Activated T-helper 1 cell treated with anti-CD3 and anti-CD28 coated beads, Interleukin-12 subunit alpha, Interleukin-12 subunit beta, Interleukin-2, Interleukin-4 antibody, amounts not matched to agents 30 ng/mL and 10 ng/mL and 1 ng/mL, durations not matched to agents 14 hours and 24 hours and 36 hours (primary cell): Measurements from ENCODE around the gene NPAS3. TPM values are rescaled to one million over a fixed set of nuclear protein-coding genes. Genes with fewer than 3 reads are reported as not detected.

Experiments used
- DNase-seq: peaks from one replicate; pipeline ENCODE4 v3.0.0; 2021; ENCODE audit warnings: low spot score
- H3K27ac Mint-ChIP-seq: one replicate; pipeline ENCODE4 v1.8.0; 2021; ENCODE audit warnings: mild to moderate bottlenecking, mixed read lengths
- H3K27me3 Mint-ChIP-seq: one replicate; pipeline ENCODE4 v1.8.0; 2022; ENCODE audit warnings: mild to moderate bottlenecking, moderate library complexity, mixed read lengths; ENCODE audit not compliant: insufficient read depth
- H3K36me3 Mint-ChIP-seq: one replicate; pipeline ENCODE4 v1.8.0; 2021; ENCODE audit warnings: low read depth, mixed read lengths
- H3K4me1 Mint-ChIP-seq: one replicate; pipeline ENCODE4 v1.8.0; 2021; ENCODE audit warnings: low read depth, mixed read lengths
- H3K4me3 Mint-ChIP-seq: one replicate; pipeline ENCODE4 v1.8.0; 2021; ENCODE audit warnings: mild to moderate bottlenecking, moderate library complexity, mixed read lengths
- H3K9me3 Mint-ChIP-seq: one replicate; pipeline ENCODE4 v1.8.0; 2021; ENCODE audit warnings: mixed read lengths
- intact Hi-C: fragments of 100-400 bp; cut with micrococcal nuclease; formaldehyde crosslinking; loops from one replicate; pipeline ENCODE4 v1.15.1; 2024
- total RNA-seq: library from RNA; stranded (reverse); gene quantifications from 2 replicates; pipeline ENCODE4 v1.2.3, GENCODE V29; 2022

NPAS3 gene
- total RNA-seq, 1 donor from 2014 or later = not detected

- Mint-ChIP-seq H3K9me3 (no peaks in the 10 kb centered on the region), H3K4me1 (no peaks in the 10 kb centered on the region), H3K27me3 (no peaks in the 10 kb centered on the region), H3K4me3 (no peak overlapping the region), H3K36me3 (no peaks in the 10 kb centered on the region), H3K27ac (no peak overlapping the region)
- intact Hi-C loops = no loop called here
- DNase-seq = no peak
These were observed 642.2 kb downstream of the NPAS3 start for GRCh38 chr14:33580841-33581240.

DNA sequence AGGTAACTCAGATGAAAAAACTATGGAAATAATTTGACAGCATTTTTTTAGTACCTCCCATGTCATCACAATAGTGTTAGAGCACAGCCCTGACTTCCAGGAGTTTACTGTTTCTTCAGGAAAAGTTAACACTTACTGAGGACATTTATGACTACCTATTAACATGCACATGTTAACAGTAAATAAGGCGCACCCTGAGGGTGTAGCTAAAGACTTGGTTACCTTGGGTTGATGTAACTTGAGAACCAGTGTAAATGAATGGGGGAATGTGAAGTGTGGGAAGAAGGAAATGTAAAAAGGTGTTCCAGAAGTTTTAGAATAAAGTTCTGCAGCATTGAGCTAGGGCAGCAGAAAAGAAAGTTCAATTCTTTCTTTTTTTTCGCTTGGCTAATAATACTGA lies 646.0 kb downstream of the NPAS3 start:
- intact Hi-C loops = no loop called here
- H3K27me3 Mint-ChIP-seq = no peaks in the 10 kb centered on the region
- H3K4me3 Mint-ChIP-seq = no peak overlapping the region
- no peak for DNase-seq
- no peak overlapping the region for H3K27ac Mint-ChIP-seq
- no peaks in the 10 kb centered on the region for H3K9me3 Mint-ChIP-seq
- no peaks in the 10 kb centered on the region for H3K4me1 Mint-ChIP-seq
- H3K36me3 Mint-ChIP-seq = no peaks in the 10 kb centered on the region

GRCh38 chr14:33586806-33587205 lies 648.1 kb downstream of the NPAS3 start:
- no peaks in the 10 kb centered on the region for H3K9me3 Mint-ChIP-seq
- no peaks in the 10 kb centered on the region for H3K36me3 Mint-ChIP-seq
- no peak for DNase-seq
- no peak overlapping the region for H3K4me3 Mint-ChIP-seq
- no peaks in the 10 kb centered on the region for H3K27me3 Mint-ChIP-seq
- H3K4me1 Mint-ChIP-seq = no peaks in the 10 kb centered on the region
- intact Hi-C loops = no loop called here
- H3K27ac Mint-ChIP-seq = no peak overlapping the region

GRCh38 chr14:33587791-33588190 lies 649.1 kb downstream of the NPAS3 start:
- H3K27me3 Mint-ChIP-seq = no peaks in the 10 kb centered on the region
- H3K36me3 Mint-ChIP-seq = no peaks in the 10 kb centered on the region
- H3K27ac Mint-ChIP-seq = no peak overlapping the region
- H3K4me3 Mint-ChIP-seq = no peak overlapping the region
- no peaks in the 10 kb centered on the region for H3K4me1 Mint-ChIP-seq
- intact Hi-C loops = no loop called here
- no peaks in the 10 kb centered on the region for H3K9me3 Mint-ChIP-seq
- no peak for DNase-seq

GRCh38 chr14:33588771-33589170 lies 650.1 kb downstream of the NPAS3 start:
- intact Hi-C loops = no loop called here
- DNase-seq = no peak
- Mint-ChIP-seq H3K4me3 (no peak overlapping the region), H3K4me1 (no peaks in the 10 kb centered on the region), H3K27me3 (no peaks in the 10 kb centered on the region), H3K9me3 (no peaks in the 10 kb centered on the region), H3K27ac (no peak overlapping the region), H3K36me3 (no peaks in the 10 kb centered on the region)

DNA sequence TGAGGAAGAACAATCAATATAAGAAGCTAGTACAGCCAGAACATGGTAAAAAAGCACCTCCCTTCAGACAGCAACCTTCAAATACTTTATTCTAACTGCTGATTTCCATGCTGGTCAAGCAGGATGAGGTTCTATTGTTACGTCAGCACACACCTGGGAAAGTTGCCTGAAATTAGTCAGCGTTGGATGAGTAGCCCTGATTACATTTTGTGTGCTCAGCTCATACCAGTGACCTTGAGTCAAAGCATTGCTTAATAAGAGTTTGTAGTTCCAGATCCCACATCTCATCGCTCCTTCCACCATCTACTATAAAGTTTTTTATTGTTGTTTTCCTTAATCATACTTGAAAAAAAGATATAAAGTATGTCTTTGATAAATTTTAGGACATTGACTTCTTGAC lies 650.7 kb downstream of the NPAS3 start:
- Mint-ChIP-seq H3K27ac (no peak overlapping the region), H3K27me3 (no peaks in the 10 kb centered on the region), H3K4me3 (no peak overlapping the region), H3K9me3 (no peaks in the 10 kb centered on the region), H3K36me3 (no peaks in the 10 kb centered on the region), H3K4me1 (no peaks in the 10 kb centered on the region)
- intact Hi-C loops = no loop called here
- no peak for DNase-seq

GRCh38 chr14:33590891-33591630 lies 652.4 kb downstream of the NPAS3 start:
- H3K4me1 Mint-ChIP-seq = no peaks in the 10 kb centered on the region
- intact Hi-C loops = no loop called here
- H3K4me3 Mint-ChIP-seq = no peak overlapping the region

GRCh38 chr14:33592297-33592696 lies 653.6 kb downstream of the NPAS3 start:
- no peak overlapping the region for H3K27ac Mint-ChIP-seq
- peaks cover 3% of the 10 kb centered on the region for H3K27me3 Mint-ChIP-seq
- H3K4me1 Mint-ChIP-seq = no peaks in the 10 kb centered on the region
- no peaks in the 10 kb centered on the region for H3K36me3 Mint-ChIP-seq
- intact Hi-C loops = no loop called here
- H3K9me3 Mint-ChIP-seq = no peaks in the 10 kb centered on the region
- DNase-seq = no peak
- no peak overlapping the region for H3K4me3 Mint-ChIP-seq

More at GRCh38 chr14:33590891-33591630, 652.4 kb downstream of the NPAS3 start:
- peaks cover 3% of the 10 kb centered on the region for H3K27me3 Mint-ChIP-seq
- no peak for DNase-seq
- no peaks in the 10 kb centered on the region for H3K9me3 Mint-ChIP-seq
- no peak overlapping the region for H3K27ac Mint-ChIP-seq
- H3K36me3 Mint-ChIP-seq = no peaks in the 10 kb centered on the region

DNA sequence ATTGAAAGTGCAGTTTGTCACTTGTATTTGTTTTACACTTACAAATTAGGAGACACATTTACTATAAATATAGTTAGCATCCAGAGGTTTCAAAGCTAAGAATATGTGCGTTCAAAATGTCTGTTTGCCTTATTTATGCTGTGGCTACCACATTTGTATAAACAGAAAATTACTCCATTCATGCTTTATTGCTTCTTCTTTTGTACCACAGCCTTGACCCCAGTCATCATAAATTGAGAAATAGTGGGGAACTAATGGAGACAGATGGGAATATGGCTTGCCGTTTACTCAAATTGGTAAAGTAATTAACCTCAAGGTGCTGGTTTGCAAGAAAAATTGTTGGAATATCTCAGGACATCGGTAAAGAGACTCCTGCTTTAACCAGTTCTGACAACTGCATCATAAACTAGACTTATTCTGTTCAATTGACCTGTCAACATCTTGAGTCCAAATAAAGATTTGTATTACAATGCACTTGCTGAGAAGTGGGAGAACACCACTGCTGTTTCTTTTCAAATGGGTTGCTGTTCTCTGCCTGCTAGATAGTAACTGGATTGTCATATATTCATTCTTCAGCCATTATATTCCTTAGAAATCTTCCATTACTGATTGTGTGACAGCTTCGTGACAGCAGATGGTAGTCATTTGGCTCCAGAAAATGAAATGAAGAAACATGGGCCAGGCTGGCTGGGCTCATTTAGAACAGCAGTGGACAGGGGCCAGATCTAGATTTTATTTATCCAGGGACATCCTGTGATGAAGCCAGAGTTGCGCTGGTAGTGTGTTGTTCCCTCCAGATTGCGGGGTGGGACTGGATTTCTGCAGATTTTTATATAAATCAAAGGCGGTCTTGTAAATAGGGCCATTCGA lies 657.8 kb downstream of the NPAS3 start:
- H3K9me3 Mint-ChIP-seq = no peaks in the 10 kb centered on the region
- H3K36me3 Mint-ChIP-seq = no peaks in the 10 kb centered on the region
- H3K4me3 Mint-ChIP-seq = no peak overlapping the region
- no peak overlapping the region for H3K27ac Mint-ChIP-seq
- peaks cover 4% of the 10 kb centered on the region for H3K27me3 Mint-ChIP-seq
- DNase-seq = no peak
- no peaks in the 10 kb centered on the region for H3K4me1 Mint-ChIP-seq
- intact Hi-C loops = no loop called here

GRCh38 chr14:33598582-33598981 lies 659.9 kb downstream of the NPAS3 start:
- Mint-ChIP-seq H3K27me3 (peaks cover 4% of the 10 kb centered on the region), H3K36me3 (no peaks in the 10 kb centered on the region), H3K27ac (no peak overlapping the region), H3K4me3 (no peak overlapping the region), H3K9me3 (no peaks in the 10 kb centered on the region), H3K4me1 (no peaks in the 10 kb centered on the region)
- intact Hi-C loops = no loop called here
- no peak for DNase-seq

- Mint-ChIP-seq H3K9me3 (no peaks in the 10 kb centered on the region), H3K27me3 (peaks cover 2% of the 10 kb centered on the region), H3K4me3 (no peak overlapping the region), H3K4me1 (no peaks in the 10 kb centered on the region), H3K36me3 (no peaks in the 10 kb centered on the region), H3K27ac (no peak overlapping the region)
- DNase-seq = no peak
- intact Hi-C loops = no loop called here
These were observed 663.7 kb downstream of the NPAS3 start for GRCh38 chr14:33602396-33602795.

DNA sequence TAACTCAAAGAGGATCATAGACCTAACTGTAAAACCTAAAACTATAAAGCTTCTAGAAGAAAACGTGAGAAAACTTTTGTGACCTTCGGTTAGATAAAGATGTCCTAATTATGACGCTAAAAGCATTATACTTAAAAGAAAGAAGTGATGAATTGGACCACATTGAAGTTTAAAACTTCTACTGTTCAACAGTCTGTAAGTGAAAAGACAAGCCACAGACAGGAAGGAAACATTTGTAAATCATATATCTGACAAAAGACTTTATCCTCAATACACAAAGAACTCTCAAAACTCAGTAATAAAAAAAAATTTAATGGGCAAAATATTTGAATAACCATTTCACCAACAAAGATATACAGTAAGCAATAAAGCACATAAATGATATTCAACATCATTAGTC lies 667.9 kb downstream of the NPAS3 start:
- intact Hi-C loops = no loop called here
- Mint-ChIP-seq H3K27me3 (no peaks in the 10 kb centered on the region), H3K4me1 (no peaks in the 10 kb centered on the region), H3K4me3 (no peak overlapping the region), H3K9me3 (no peaks in the 10 kb centered on the region), H3K36me3 (no peaks in the 10 kb centered on the region), H3K27ac (no peak overlapping the region)
- no peak for DNase-seq

GRCh38 chr14:33609582-33609981 lies 670.9 kb downstream of the NPAS3 start:
- Mint-ChIP-seq H3K27me3 (no peaks in the 10 kb centered on the region), H3K4me3 (no peak overlapping the region), H3K4me1 (no peaks in the 10 kb centered on the region), H3K36me3 (no peaks in the 10 kb centered on the region), H3K27ac (no peak overlapping the region), H3K9me3 (no peaks in the 10 kb centered on the region)
- intact Hi-C loops = no loop called here
- no peak for DNase-seq
